ENCODE data around the gene IGF2.
A peak's percentile ranks its signal among the peaks of the same experiment; 100 is the strongest.

IGF2 gene

DNA sequence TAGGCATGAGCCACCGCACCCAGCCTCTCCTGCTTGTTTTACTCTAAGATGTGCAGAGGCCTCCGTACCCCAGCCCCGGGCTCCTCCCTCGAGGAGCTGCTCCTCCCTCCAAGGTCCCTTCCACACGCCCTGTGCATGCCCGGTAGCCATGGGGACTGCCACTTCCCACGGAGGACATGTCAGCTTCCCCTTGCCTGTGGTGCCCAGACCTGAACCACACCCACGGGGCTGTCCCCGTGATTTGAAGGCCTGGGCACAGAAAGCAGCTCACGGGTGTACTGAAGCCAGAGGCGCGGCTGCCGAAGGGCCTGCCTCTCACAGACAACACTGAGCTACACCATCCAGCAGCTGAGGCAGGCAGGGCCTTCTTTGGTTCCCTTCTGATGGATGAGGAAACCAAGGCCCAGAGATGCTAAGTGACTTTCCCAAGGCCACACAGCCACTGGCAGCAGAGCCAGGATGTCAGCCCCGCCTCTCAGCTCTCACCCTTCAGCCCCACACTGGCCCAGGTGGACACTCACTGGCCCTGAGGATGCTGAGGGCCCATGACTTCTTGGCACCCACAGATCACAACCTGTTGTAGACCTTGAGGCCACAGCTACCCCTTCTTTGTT, 14.5 kb upstream of the IGF2 start:
- no peak for DNase-seq

DNA sequence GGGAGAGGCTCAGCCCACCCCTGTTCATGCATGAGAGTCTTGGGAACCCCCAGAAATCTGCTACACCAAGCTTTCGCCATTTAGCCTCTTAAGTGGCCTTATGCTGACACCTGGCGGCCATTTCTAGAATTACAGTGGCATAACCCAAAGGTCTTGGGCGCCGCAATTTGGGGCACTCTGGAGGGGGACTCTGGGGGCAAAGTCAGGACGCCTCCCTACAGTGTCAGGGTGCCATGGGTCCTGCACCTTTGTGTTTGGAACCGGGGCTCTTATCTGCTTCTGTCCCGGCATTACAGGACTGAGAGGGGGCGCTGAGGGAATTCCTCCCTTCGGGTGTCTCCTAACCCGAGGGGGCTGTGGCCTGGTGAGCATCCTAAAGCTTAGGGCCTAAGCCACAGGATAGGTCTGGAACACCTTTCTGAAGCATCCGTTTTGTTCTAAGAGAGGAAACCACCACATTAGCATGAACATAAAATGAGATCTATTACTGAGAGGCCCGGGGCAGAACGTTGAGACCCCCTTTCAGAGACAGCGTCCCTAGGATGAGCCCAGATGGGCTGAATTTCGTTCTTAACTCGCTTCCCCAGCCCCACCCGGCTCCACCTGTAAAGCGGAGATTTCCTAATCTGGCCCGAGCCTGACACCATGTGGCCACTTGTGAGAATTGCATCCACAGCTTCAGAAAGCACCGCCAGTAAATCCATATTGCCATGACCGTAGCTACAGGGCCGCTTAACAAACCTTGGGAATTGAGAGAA, 12.5 kb upstream of the IGF2 start:
- peak; percentile 72 for DNase-seq

DNA sequence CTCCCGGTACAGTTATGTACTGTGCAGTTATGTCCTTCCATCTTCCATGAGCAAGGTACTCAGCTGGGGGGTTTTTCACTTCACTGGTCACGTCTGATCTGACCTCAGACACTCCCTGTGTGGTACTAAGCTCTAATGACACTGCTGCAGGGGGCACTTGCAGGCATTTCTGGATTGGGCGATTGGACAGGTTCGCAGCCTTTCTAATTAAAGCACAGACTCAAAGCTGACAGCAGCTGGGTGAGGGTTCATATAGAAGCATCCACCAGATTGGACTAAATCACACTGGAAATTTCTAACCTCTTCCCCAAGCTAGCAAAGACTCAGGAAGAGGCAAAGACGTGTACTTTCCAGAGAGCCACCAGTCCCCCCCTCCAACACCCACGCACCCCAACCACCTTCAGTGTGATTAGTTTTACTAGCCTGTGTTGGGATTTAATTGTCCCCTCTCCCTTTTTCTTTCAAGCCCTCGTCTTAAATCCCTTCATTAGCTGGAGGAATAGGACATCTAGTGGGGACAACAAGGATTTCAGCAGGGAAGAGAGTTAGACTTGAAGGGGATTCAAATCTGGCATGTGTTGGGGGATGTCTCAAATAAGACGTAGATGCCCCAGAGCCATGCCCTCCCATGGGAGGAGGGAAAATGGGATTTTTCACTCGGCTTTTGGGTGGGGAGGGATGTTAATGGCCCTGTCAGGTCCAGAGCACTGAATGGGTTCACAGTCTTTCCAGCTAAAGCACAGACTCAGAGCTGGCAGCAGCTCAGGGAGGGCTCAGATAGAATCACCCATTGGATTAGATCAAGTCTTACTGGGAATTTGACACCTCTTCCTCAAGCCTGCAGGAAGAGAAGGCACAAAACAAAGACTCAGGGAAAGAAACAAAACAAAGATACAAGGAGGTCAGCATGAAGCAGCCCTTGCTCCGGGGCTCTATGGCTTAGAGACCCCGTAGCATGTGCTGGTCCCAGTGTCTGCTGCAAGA, 11.0 kb upstream of the IGF2 start:
- no peak for DNase-seq

DNA sequence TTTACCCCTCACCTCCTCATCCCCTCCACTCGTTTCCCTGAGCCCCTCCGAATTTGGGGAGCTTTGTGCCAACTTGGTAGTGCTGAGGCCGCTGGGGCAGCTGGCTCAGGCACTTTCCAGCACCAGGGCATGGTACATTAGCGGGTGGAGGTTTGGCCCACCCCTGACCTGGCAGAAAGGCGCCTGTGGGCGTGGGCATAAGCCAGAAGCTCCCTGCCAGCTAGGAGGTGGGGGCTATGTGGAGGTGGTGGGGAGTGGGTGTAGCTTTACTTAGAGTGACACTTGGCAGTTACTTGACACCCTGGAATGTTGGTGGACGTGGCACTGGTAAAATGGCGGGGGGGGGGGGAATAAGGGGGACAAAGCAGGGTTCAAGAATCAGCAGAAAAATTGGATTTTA, 10.3 kb upstream of the IGF2 start:
- DNase-seq = no peak

DNA sequence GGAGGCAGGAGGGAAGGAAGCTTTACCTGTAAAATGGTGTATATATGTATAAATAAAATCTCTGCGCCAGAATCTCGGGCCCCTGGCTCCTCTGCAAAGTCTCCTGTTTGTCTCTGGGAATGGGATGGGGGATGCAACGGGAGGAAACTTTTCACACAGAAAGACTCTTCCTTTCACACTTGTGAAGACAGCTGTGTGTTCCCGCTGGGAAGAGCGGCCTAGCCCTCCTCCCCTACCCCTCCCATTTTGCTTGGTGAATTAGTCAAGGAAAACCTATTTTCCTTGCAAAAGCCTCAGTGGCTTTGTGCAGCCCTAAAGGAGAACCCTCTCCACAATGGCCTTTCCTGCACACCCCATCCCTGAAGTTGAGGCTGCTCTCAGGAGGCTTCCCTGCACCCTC, 9.4 kb upstream of the IGF2 start:
- DNase-seq = no peak

DNA sequence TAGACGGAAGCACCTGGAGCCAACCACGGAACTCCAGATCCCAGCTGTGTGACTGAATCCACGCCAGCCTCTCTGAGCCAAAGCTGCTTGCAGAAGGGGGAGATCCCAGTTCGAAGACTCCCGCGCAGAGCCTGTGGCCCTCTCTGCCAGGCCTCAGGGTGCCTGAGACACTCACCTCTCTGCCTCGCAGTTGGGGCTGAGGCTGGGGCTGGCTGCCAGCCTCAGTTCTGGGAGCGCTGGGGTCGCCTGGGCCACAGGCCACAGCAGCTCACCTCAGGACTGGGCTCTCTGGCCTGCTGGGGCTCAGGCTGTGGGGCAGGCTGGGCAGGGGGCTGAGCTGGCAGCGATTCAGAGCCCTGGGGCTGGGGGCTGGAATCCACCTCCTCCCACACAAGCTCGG, 8.2 kb upstream of the IGF2 start:
- no peak for DNase-seq

DNA sequence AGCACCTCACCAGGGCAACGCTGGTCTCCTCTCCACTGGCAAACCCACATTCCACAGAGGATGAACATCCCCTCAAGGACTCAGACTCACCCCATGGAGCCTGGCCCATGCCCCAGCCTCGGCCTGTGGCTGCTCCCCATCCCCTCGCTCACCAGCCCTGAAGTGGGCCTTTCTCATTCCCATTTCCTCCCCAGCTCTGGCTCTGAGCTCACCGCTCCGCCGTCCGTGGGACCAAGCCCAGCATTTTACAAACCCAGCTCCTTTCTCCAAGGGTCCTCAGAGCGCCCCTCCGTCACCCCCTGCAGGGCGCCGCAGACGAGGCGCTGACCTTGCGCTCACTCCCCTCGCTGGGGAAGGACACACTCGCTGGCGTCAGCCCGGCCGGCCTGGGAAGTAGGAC, 6.9 kb upstream of the IGF2 start:
- no peak for DNase-seq

DNA sequence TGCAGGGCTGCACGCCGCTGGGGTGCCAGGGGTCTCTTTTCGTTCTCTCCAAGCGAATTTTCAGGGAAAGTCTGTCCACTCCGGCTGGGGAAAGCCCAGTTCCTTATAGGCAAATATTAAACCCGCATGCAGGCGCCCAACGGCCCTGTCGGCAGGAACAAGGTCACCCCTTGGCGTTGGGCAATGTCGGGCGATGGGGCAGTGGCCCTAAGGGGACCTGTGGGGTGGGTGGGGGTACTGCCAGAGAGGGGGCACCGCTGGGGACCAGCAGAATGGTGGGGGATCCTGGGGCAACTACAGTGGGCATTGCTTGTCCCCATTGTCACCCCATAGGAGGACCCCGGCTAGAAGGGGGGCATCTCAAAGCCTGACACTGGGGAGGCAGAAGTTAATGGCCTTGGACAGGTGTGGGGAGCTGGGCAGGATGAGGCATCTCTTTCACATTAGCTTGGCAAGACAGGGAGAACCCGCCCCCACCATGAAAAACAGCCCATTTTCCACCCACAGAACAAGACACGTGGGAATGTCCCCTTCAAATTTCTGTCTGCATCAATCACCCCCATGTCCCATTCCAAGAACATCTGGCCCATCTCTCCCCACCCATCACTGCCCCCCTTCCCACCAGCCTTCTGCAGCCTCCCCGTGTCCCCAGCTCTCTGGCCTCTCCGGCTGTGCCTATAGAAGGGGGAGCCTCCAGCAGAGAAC, 5.5 kb upstream of the IGF2 start:
- no peak for DNase-seq

DNA sequence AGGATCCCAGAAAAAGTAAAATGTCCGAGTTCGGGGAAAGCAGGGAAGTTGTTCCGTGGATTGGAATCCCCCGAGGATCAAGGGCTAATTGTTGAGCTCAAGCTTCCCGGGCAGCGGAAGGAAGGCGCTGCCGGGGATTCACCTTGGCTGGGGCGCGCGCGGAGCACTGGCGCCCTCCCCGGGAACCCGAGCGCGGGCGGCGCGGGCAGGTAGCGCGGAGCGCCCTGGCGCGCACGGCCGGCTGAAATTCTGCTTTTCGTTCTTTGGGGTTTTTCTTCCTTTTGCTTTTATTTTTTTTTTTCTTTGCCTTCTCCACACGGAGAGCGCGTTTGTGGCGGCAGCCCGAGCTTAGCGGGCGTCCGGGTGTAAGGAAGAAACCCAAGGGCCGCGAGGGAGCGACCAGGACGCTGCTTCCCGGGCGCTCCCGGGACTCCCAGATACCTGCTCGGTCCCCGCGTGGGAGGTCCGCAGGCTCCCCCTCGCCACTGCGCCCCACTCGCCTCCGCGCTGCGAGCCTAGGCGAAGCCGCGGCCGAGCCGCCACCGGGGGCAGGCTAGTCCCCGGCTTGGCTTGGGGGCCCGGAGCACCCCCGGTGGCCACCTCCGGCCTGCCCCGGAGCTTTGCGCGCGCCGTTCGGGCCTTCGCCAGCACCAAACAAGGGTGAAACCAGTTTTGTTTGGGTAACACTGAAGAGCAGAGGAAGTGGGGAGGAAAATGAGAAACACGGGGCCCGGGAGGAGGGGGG, 4.8 kb upstream of the IGF2 start:
- no peak for DNase-seq

DNA sequence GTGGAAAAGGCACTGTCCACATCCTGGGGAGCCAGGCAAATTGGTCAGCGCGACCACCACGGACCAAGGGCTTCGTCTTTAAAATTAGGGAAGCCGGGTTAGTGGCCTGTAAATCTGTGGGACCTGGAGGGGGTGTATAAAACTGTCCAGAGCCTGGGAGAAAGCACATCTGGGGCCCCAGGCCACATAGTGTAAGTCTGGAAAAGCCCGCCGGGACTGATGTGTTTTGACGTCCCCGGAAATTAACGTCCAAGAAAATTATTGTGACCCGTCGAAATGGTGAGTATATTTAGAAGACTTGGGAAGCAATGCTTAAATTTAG, 4.2 kb upstream of the IGF2 start:
- no peak for DNase-seq

DNA sequence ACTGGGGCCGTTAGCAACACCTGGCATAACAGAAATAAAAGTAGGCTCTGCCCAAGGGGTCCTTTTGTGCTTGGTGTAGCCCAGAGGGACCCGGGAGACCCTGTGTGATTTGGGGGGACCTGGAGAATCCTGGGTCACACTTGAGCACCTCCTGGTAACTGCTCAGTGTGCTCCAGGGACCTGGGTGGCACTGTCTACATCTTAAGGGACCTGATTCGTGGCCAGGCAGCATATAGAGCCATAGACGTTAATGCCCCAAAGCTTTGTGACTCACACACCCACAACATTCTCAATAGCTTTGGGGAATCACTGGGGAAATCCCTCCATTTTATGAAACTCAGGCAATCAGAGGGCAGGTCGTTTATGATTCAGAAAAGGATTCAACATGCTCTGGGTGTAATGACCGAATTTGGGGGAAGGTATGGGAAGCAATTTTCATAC, 3.6 kb upstream of the IGF2 start:
- no peak for DNase-seq

DNA sequence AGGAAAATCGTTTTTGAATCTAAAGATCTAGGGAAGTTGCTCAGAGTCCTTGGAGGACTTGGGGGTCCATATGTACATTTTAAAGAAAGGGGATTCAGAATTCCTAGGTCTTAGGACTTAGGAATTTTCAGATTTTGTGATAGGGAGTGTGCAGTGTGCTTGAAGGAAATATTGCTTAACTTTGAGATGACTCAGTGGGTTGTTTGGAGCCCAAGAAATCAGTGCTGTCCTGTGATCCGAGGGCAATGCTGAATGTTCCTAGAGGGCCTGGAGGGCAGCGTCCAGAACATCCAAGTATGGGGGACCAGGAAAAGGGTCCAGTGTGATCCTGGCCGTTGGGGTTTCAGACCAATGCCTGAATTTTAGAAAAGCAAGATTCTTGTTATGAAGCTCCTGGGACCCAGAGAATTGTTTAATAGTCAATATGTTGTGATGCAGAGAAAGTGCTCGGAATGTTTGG, 3.1 kb upstream of the IGF2 start:
- DNase-seq = no peak

DNA sequence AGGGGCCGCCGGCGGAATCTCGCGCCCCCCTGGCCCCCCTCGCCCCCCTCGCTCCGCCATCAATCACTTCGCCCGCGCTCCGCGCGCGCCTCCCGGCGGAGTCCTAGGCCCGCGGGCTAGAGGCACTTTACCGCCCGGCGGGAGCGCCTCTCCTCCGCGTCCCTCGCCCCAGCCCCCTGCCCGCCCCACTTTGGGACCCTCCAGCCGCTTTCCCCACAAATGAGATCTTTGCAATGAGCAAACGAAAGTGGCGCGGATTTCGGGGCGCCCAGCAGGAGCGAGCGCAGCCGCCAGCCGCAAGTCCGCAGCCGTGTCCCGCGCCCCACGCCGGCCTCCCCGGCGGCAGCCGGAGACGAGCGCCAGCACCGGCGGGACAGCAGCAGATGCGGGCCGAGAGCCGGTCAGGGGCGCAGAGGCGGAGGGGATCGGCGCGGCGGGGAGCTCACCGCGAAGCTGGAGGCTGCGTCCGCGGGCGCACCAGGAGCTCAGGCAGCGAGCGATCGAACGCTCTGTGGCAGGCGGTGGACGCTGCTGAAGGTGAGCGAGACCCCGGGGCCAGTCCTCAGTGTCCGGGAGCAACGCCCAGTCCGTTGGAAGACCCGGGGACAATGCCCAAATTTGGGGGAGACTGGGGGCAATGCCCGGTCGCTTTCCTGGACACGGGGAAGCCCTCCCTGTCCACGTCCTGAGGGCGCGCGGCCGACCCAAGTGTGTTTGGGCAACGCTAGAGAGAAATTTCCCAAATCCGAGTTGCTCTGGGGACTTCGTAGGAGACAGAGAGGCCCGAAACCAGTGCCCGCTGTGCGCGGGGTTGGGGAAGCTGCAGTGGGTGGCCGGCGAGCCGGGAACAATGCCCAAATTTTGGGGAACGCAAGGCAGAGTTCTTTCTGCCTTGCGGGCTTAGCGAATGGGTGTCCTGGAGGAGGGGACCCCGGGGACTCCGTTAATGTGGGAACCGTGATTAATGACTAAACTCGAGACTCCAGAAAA, 1.5 kb upstream of the IGF2 start:
- no peak for DNase-seq

DNA sequence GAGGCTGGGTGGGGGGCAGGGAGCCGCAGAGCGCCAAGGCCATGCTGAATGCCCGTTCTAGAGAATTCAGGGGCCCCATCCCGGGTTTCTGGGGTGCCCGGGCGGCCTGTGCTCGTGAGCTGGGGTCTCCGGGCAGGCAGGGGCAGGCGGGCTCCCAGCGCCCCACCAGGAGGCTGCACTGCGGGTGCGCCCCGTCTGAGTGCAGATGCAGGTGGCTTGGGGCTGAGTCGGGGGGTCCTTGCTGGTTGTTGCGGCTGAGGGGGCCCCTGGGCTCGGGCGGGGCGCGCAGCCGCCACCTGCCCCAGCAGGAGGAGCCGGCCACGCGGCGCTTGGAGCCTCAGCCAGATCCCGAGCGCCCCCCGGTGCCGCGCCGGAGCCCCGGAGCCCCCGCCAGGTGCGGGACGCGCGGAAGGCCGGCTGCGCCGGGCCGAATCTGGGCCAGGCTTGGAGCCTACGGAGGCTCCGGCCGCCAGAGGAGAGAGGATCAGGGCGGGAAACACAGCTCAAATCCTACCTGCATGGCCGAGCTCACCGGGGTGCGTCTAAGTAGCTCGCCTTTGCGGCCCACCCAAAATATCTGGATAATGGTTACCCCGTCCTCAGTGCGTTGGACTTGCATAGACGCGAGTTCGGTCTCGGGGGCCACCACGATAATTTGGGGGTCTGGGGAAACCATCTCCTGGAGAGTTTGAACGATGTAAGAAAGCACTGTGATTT, 590 bp upstream of the IGF2 start:
- no peak for DNase-seq

DNA sequence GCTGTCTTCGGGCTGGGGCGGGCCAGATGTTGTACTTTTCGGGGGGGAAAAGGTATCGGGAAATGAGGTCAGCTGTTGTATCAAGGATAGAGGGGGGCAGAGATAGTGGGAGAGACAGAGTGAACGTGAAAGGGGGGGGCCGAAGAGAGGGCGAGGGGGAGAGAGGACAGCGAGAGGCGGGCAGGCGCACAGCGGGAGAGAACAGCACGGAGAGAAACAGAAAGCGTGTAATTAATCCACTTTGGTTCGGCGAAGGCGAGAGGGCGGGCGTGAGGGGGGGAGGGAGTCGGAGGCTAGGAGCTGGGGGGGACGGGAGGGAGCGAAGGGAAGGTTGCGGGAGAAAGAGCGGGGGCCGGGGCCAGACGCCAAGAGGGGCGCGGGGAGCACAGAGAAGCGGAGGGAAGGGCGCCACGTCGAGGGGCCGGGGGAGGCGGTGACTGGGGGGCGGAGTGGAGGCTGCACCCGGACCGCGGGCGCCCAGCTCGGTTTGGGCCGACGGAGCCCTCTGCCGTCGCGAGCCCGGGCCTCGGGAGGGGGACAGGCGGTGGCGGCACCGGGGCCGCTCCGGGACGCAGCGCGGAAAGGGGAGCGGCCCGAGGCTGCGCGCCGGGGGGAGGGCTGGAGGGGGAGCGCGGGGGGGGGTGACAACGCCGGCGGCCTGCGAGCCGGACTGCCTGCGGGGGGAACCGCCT, 612 bp downstream of the IGF2 start:
- DNase-seq = no peak

DNA sequence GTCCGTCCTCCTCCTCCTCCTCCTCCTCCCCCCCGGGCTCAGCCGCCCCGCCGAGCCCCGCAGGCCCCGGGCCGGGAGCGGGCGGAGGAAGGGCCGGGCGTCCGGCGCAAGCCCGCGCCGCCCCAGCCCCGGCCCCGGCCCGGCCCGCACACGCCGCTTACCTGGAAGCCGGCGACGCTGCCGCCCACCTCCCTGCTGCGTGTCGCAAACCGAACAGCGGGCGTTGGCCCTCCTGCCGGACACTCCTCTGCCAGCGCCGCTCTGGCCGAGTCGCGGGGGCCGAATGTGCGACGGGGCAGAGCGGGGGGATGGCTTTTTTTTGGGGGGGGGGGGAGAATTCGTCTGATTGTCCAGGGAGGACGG, 1.1 kb downstream of the IGF2 start:
- no peak for DNase-seq

DNA sequence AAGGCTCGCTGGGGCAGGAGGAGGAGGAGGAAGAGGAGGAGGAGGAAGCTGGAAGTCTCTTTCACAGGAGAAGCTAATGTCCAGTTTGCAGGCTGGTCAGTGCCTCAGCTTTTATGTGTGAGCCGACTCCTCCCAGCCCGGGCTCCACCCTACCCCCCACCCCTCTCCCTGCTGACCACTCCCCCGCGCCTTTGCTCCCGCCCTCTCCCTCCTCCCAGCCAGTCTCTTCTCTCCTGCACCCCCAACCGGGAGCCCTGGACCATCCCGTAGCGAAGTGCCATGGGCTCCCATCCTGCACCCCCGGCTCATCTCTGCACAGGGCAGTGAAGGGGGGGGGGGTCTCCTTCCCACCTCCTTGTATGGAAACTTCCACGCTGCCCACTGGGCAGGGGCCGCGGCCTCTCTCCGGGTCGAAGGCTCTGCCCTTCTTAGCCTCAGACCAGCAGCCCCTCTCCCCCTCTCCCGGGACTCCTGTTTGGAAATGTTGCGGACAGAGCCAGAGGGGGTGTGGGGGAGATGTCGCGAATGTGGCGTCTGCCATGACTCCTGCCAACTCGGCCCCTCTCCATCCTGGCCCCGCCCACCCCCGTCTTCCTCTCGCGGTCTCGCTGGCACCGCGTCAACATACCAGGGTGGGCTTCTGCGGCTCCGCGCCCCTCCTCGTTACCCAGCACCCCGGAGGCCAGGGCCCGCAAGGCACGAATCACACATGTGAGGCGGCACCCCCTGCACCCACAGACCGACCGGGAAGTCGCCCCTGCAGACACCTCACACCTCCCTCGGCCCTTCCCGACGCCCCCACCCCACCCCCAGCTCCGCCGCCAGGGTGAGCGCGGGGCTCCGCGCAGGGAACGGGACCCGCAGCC, 1.8 kb downstream of the IGF2 start:
- no peak for DNase-seq

DNA sequence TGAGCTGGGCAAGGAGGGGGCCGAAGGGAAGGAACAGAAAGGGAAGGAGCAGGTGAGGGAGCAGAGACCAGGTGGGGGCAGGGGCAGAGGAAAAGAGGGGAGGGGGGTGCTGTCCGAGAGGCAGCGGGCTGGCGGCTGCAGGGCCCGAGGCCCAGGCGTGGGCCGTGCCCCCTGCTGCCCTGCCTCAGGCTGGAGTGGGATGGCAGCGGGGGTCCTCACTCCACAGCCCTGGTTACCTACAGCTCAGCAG, 2.3 kb downstream of the IGF2 start:
- no peak for DNase-seq
